GM20000 (cell line): ENCODE data around the gene IRS1.

Source experiments
- DNase-seq: peaks from one replicate; pipeline ENCODE4 v3.0.0; 2012; ENCODE audit warnings: low spot score
- CTCF ChIP-seq: IDR thresholded peaks from 2 replicates; pipeline ENCODE4 v1.5.1; 2012; ENCODE audit warnings: mild to moderate bottlenecking, control low read depth; ENCODE audit errors: extremely low read depth, missing control alignments

IRS1 gene

GRCh38 chr2:226832061-226832460 lies 32.4 kb upstream of the IRS1 start:
- no peak for TF ChIP-seq CTCF
- DNase-seq = no peak

GRCh38 chr2:226831266-226831665 lies 31.6 kb upstream of the IRS1 start:
- no peak for DNase-seq
- TF ChIP-seq CTCF = no peak

GRCh38 chr2:226829721-226830631 lies 30.4 kb upstream of the IRS1 start:
- no peak for TF ChIP-seq CTCF
- DNase-seq = no peak

- no peak for TF ChIP-seq CTCF
- DNase-seq = no peak
Observed at GRCh38 chr2:226828191-226828590, 28.6 kb upstream of the IRS1 start.

- no peak for DNase-seq
- TF ChIP-seq CTCF = no peak
Observed at GRCh38 chr2:226825056-226825455, 25.4 kb upstream of the IRS1 start.

- TF ChIP-seq CTCF = no peak
- no peak for DNase-seq
Observed at GRCh38 chr2:226818930-226819329, 19.3 kb upstream of the IRS1 start.

- peak; percentile 33 for TF ChIP-seq CTCF
- no peak for DNase-seq
Observed at GRCh38 chr2:226813148-226813701, 13.6 kb upstream of the IRS1 start.
